ENCODE measurements around the gene PLXNA4.

Gene PLXNA4

GRCh38 chr7:132089356-132089755 is 486.9 kb downstream of the PLXNA4 start:
- DNase-seq (ENCODE audit: low read depth): no peak

- no peak for DNase-seq (ENCODE audit: low read depth)
Observed at GRCh38 chr7:132087421-132087820, 488.8 kb downstream of the PLXNA4 start.

DNA sequence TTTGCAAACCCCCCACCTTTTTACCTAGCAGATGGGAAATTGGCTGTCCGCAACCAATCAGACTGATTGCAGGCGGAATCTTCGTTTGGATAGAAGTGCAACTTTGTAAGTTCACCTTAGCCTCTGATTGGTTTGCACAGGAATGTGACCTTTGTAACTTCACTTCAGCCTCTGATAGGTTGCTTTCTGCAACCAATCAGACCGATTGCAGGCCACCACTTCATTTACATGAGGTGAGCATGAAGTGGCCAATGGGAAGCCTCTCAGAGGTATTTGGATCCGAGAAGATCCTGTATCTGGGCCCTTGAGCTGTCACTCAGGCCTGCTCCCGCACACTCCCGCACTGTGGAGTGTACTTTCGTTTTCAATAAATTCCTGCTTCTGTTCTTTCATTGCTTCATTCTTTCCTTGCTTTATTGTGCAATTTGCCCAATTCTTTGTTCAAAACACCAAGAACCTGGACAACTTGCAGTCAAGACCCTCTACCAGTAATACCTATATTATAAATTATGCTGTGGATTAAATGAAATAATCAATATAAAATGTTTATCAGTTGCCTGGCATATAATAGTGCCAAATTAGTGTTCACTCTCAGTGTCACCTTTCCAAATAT is 491.4 kb downstream of the PLXNA4 start:
- DNase-seq (ENCODE audit: low read depth): no peak

GRCh38 chr7:132083537-132084123 is 492.6 kb downstream of the PLXNA4 start:
- DNase-seq (ENCODE audit: low read depth): no peak

DNA sequence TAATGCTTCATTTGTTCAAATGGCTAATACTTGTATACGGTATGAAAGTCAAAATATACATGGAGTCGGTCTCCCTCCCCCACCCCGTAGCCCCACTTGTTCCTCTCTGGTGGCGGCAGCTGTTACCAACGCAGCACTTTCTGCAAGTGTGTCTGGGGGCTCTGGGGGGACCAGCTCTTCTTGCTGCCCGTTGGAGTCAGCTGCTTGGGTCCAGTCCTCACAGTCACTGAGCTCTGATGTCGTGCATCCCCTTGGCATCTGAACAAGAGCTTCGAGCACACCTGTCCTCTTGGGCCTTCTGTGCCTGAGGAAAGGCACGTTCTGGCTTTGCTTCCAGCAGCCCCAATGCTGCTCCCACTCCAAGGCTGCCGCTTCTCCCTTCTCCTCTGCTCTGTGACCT is 493.1 kb downstream of the PLXNA4 start:
- DNase-seq (ENCODE audit: low read depth): no peak

- no peak for DNase-seq (ENCODE audit: low read depth)
Observed at GRCh38 chr7:132082394-132082793, 493.9 kb downstream of the PLXNA4 start.

DNA sequence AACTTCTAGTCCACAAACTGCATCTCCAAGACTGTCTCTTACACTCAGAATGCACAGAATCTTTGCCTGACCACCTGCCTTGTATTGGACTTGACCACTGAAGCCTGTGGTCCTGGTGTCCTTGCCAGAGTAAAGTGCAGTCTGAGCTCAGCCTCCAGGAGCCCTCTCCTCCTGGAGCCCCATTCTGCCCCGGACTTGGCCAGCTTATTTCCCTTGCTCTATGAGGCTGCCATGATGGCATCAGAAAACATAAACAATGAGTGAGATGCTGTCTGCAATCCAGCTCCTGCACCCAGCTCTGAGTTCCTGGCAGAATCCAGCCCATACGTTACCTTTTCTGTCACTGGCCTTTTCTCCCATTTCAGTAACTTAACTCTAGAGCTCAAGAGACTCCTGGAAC is 494.6 kb downstream of the PLXNA4 start:
- DNase-seq (ENCODE audit: low read depth): no peak

- no peak for DNase-seq (ENCODE audit: low read depth)
Observed at GRCh38 chr7:132080967-132081668, 495.2 kb downstream of the PLXNA4 start.

DNA sequence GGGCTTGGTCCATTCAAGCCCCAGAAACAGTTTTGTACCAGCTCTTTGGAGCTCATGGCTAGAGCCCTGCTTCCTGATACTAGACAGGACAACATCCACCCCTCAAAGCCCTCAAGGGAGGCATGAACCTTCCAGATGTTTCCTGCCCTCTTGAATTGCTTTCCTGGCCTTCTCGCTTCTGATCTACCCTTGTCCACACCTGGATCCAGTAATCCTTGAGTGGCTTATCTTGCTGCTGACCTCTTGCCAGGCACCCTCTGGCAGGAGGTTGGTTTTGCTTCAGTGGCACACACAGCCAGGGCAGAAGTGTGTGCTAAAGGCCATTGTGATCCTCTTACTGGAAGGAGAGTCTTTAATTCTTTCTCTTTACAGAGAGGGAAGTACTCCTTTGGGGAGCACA is 495.8 kb downstream of the PLXNA4 start:
- no peak for DNase-seq (ENCODE audit: low read depth)

GRCh38 chr7:132078891-132079735 is 497.2 kb downstream of the PLXNA4 start:
- no peak for DNase-seq (ENCODE audit: low read depth)

GRCh38 chr7:132077971-132078685 is 498.1 kb downstream of the PLXNA4 start:
- no peak for DNase-seq (ENCODE audit: low read depth)

GRCh38 chr7:132076301-132077035 is 499.8 kb downstream of the PLXNA4 start:
- DNase-seq (ENCODE audit: low read depth): no peak

DNA sequence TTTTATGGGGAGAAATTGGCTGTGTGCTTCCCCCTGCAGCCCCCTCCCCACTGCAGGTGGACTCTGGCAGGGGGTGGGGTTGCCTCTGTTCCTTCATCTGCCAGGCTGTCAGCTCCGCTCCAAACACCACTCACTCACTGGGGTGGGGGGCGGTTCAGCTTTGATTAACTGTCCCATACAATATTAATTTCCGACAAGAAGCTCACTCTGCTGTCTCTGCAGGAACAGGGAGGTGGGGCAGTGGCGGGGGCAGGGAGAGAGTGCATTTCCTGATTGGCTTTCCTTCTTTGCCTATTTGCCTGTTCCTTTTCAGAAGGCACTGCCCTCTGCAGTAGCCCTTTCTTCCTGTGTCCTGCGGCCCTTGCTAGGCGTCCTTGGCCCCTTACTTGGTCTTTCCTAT is 500.8 kb downstream of the PLXNA4 start:
- DNase-seq (ENCODE audit: low read depth): no peak

GRCh38 chr7:132073920-132074589 is 502.2 kb downstream of the PLXNA4 start:
- no peak for DNase-seq (ENCODE audit: low read depth)

Measured in activated T-cell treated with anti-CD3 and anti-CD28 coated beads for 48 hours (primary cell).